HG02610 (cell line): Measurements from ENCODE around the gene PRKAR1B.

Source experiments
- ATAC-seq: cut with Tn5 transposase; IDR thresholded peaks from one replicate; pipeline ENCODE4 v1.9.1; 2021; ENCODE audit warnings: mild to moderate bottlenecking, moderate library complexity; ENCODE audit not compliant: unreplicated experiment

PRKAR1B gene

DNA sequence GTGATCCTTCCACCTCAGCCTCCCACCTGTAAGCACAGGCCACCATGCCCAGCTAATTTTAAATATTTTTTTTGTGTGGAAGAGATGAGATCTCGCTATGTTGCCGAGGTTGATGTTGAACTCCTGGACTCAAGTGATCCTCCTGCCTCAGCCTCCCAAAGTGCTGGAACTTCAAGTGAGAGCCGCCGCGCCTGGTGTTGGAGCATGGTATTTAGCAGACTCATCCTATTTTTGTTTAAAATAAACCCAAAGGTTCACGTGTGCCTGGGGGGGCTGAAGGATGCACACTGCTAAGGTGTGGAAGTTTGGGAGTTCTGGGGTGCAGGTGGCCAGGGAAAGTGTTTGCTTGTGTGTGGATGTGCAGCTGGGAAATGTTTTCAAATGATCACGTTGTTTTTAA, 225.6 kb downstream of the PRKAR1B start:
- no peak for ATAC-seq

DNA sequence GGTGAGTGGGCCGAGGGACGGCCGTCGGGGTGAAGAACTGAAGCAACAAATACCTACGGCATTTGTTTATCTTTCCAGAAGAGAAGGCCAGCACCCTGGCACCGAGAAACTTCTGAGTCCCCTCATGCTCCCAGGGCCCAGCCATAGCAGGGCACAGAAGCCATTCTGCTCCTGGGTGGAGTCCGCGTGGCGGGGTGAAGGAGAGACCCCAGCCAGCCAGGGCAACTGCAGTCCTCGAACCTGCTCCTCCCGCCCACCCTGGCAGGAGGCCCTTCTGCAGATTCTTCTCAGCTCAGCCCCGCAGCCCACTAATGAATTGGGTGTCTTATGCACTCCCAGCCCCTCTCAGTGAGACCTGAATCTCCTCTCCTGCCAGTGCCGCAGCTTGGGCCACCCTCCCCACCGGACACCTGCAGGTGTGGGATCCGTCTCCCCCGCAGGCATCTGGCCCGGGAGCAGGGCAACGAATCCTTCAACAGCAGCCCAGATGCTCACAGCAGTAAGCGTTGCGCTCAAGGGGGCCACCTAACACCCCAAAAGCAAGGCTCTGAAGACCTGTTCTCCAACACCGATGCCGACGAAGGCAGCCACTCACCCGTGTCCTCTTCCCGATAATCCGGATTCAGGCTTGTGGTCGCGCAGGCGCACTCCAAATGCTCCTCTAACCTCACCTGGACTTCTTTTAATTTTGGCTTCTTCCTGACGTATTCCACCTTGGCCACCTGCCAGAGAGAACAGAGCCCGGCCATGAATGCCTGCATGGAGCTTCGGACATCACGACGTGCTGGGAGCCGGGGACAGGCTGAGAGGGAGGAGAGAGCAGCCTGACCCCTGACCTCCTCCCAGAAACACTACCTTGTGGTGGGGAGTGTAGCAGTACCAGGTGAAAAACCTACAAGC, 226.3 kb downstream of the PRKAR1B start:
- no peak for ATAC-seq

DNA sequence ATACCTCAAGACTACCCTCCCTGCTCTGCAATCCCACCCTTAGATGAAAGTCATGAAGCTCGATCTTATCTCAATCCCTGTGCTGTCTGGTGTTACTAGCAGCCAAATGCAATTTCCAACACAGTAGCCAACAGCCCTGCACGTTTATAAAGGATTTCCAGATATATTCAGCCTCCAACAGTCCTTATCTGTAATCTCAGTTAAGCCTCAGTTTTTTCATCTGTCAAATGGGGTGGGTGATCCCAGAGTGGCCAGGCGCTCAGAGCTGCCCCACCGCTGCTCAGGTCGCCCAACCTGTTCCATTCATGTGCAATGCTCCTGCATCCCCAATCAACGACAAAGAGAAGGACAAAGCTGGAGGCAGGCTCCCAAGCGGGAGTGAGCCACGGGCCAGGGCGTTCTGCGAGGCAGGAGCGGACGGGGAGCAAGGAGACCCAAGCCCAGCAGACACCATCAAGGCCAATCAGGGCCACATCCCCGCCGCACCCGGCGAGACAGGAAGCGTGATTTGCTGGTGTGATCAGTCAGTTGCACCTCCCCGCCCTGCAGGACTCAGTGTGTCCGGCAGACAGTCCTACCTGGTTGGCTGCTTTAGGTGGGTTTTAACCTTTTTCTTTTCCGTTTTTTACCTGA, 227.1 kb downstream of the PRKAR1B start:
- no peak for ATAC-seq
